ENCODE results near the gene GPHN.

The GPHN gene

GRCh38 chr14:66643344-66643743 is 135.4 kb downstream of the GPHN start:
- no peak overlapping the region for H3K4me3 ChIP-seq (ENCODE audit: low read length in 2 of 2)
- H3K9ac ChIP-seq (ENCODE audit: low read depth in 1 of 2, low read length in 2 of 2), result no peak overlapping the region
- H3K9me3 ChIP-seq (ENCODE audit: control insufficient read depth in 2 of 2, low read length in 2 of 2), result no peaks in the 10 kb centered on the region
- no peaks in the 10 kb centered on the region for H3K36me3 ChIP-seq (ENCODE audit: control insufficient read depth in 2 of 2, insufficient read depth in 2 of 2, low read length in 2 of 2)
- no peaks in the 10 kb centered on the region for H3K4me1 ChIP-seq (ENCODE audit: control insufficient read depth in 2 of 2, insufficient read depth in 2 of 2, low read length in 2 of 2)
- H3K27ac ChIP-seq (ENCODE audit: low read depth in 2 of 2, low read length in 2 of 2), result no peak overlapping the region
- no peaks in the 10 kb centered on the region for H3K27me3 ChIP-seq (ENCODE audit: control insufficient read depth in 2 of 2, insufficient read depth in 2 of 2, low read length in 2 of 2)

GRCh38 chr14:66645716-66646115 is 137.8 kb downstream of the GPHN start:
- no peaks in the 10 kb centered on the region for H3K4me1 ChIP-seq (ENCODE audit: control insufficient read depth in 2 of 2, insufficient read depth in 2 of 2, low read length in 2 of 2)
- no peak overlapping the region for H3K9ac ChIP-seq (ENCODE audit: low read depth in 1 of 2, low read length in 2 of 2)
- no peaks in the 10 kb centered on the region for H3K27me3 ChIP-seq (ENCODE audit: control insufficient read depth in 2 of 2, insufficient read depth in 2 of 2, low read length in 2 of 2)
- no peak overlapping the region for H3K4me3 ChIP-seq (ENCODE audit: low read length in 2 of 2)
- no peak overlapping the region for H3K27ac ChIP-seq (ENCODE audit: low read depth in 2 of 2, low read length in 2 of 2)
- no peaks in the 10 kb centered on the region for H3K36me3 ChIP-seq (ENCODE audit: control insufficient read depth in 2 of 2, insufficient read depth in 2 of 2, low read length in 2 of 2)
- no peaks in the 10 kb centered on the region for H3K9me3 ChIP-seq (ENCODE audit: control insufficient read depth in 2 of 2, low read length in 2 of 2)

GRCh38 chr14:66649498-66649897 is 141.6 kb downstream of the GPHN start:
- no peaks in the 10 kb centered on the region for H3K4me1 ChIP-seq (ENCODE audit: control insufficient read depth in 2 of 2, insufficient read depth in 2 of 2, low read length in 2 of 2)
- H3K9me3 ChIP-seq (ENCODE audit: control insufficient read depth in 2 of 2, low read length in 2 of 2), result no peaks in the 10 kb centered on the region
- H3K4me3 ChIP-seq (ENCODE audit: low read length in 2 of 2), result no peak overlapping the region
- H3K36me3 ChIP-seq (ENCODE audit: control insufficient read depth in 2 of 2, insufficient read depth in 2 of 2, low read length in 2 of 2), result no peaks in the 10 kb centered on the region
- H3K27ac ChIP-seq (ENCODE audit: low read depth in 2 of 2, low read length in 2 of 2), result no peak overlapping the region
- no peak overlapping the region for H3K9ac ChIP-seq (ENCODE audit: low read depth in 1 of 2, low read length in 2 of 2)
- H3K27me3 ChIP-seq (ENCODE audit: control insufficient read depth in 2 of 2, insufficient read depth in 2 of 2, low read length in 2 of 2), result no peaks in the 10 kb centered on the region

GRCh38 chr14:66650491-66650911 is 142.6 kb downstream of the GPHN start:
- no peaks in the 10 kb centered on the region for H3K9me3 ChIP-seq (ENCODE audit: control insufficient read depth in 2 of 2, low read length in 2 of 2)
- H3K27me3 ChIP-seq (ENCODE audit: control insufficient read depth in 2 of 2, insufficient read depth in 2 of 2, low read length in 2 of 2), result no peaks in the 10 kb centered on the region
- H3K36me3 ChIP-seq (ENCODE audit: control insufficient read depth in 2 of 2, insufficient read depth in 2 of 2, low read length in 2 of 2), result no peaks in the 10 kb centered on the region
- H3K4me3 ChIP-seq (ENCODE audit: low read length in 2 of 2), result no peak overlapping the region
- H3K27ac ChIP-seq (ENCODE audit: low read depth in 2 of 2, low read length in 2 of 2), result no peak overlapping the region
- H3K9ac ChIP-seq (ENCODE audit: low read depth in 1 of 2, low read length in 2 of 2), result no peak overlapping the region
- H3K4me1 ChIP-seq (ENCODE audit: control insufficient read depth in 2 of 2, insufficient read depth in 2 of 2, low read length in 2 of 2), result no peaks in the 10 kb centered on the region

- Histone ChIP-seq H3K4me1 (ENCODE audit: control insufficient read depth in 2 of 2, insufficient read depth in 2 of 2, low read length in 2 of 2) (no peaks in the 10 kb centered on the region), H3K36me3 (ENCODE audit: control insufficient read depth in 2 of 2, insufficient read depth in 2 of 2, low read length in 2 of 2) (no peaks in the 10 kb centered on the region), H3K27ac (ENCODE audit: low read depth in 2 of 2, low read length in 2 of 2) (no peak overlapping the region), H3K4me3 (ENCODE audit: low read length in 2 of 2) (no peak overlapping the region), H3K27me3 (ENCODE audit: control insufficient read depth in 2 of 2, insufficient read depth in 2 of 2, low read length in 2 of 2) (no peaks in the 10 kb centered on the region), H3K9ac (ENCODE audit: low read depth in 1 of 2, low read length in 2 of 2) (no peak overlapping the region), H3K9me3 (ENCODE audit: control insufficient read depth in 2 of 2, low read length in 2 of 2) (no peaks in the 10 kb centered on the region)
Measured at GRCh38 chr14:66651536-66652220, 143.7 kb downstream of the GPHN start.

- Histone ChIP-seq H3K4me1 (ENCODE audit: control insufficient read depth in 2 of 2, insufficient read depth in 2 of 2, low read length in 2 of 2) (no peaks in the 10 kb centered on the region), H3K36me3 (ENCODE audit: control insufficient read depth in 2 of 2, insufficient read depth in 2 of 2, low read length in 2 of 2) (no peaks in the 10 kb centered on the region), H3K9me3 (ENCODE audit: control insufficient read depth in 2 of 2, low read length in 2 of 2) (peaks cover 4 to 6% of the 10 kb centered on the region in 2 donors), H3K27me3 (ENCODE audit: control insufficient read depth in 2 of 2, insufficient read depth in 2 of 2, low read length in 2 of 2) (no peaks in the 10 kb centered on the region), H3K27ac (ENCODE audit: low read depth in 2 of 2, low read length in 2 of 2) (no peak overlapping the region), H3K4me3 (ENCODE audit: low read length in 2 of 2) (no peak overlapping the region), H3K9ac (ENCODE audit: low read depth in 1 of 2, low read length in 2 of 2) (no peak overlapping the region)
Measured at GRCh38 chr14:66652525-66653106, 144.7 kb downstream of the GPHN start.

- Histone ChIP-seq H3K9me3 (ENCODE audit: control insufficient read depth in 2 of 2, low read length in 2 of 2) (peaks cover 4 to 6% of the 10 kb centered on the region in 2 donors), H3K4me1 (ENCODE audit: control insufficient read depth in 2 of 2, insufficient read depth in 2 of 2, low read length in 2 of 2) (no peaks in the 10 kb centered on the region), H3K36me3 (ENCODE audit: control insufficient read depth in 2 of 2, insufficient read depth in 2 of 2, low read length in 2 of 2) (no peaks in the 10 kb centered on the region), H3K4me3 (ENCODE audit: low read length in 2 of 2) (no peak overlapping the region), H3K27me3 (ENCODE audit: control insufficient read depth in 2 of 2, insufficient read depth in 2 of 2, low read length in 2 of 2) (no peaks in the 10 kb centered on the region), H3K9ac (ENCODE audit: low read depth in 1 of 2, low read length in 2 of 2) (no peak overlapping the region), H3K27ac (ENCODE audit: low read depth in 2 of 2, low read length in 2 of 2) (no peak overlapping the region)
Measured at GRCh38 chr14:66657780-66658179, 149.8 kb downstream of the GPHN start.

GRCh38 chr14:66662374-66662773 is 154.4 kb downstream of the GPHN start:
- Histone ChIP-seq H3K4me3 (ENCODE audit: low read length in 2 of 2) (no peak overlapping the region), H3K4me1 (ENCODE audit: control insufficient read depth in 2 of 2, insufficient read depth in 2 of 2, low read length in 2 of 2) (no peaks in the 10 kb centered on the region), H3K36me3 (ENCODE audit: control insufficient read depth in 2 of 2, insufficient read depth in 2 of 2, low read length in 2 of 2) (no peaks in the 10 kb centered on the region), H3K27me3 (ENCODE audit: control insufficient read depth in 2 of 2, insufficient read depth in 2 of 2, low read length in 2 of 2) (no peaks in the 10 kb centered on the region), H3K27ac (ENCODE audit: low read depth in 2 of 2, low read length in 2 of 2) (no peak overlapping the region), H3K9ac (ENCODE audit: low read depth in 1 of 2, low read length in 2 of 2) (no peak overlapping the region), H3K9me3 (ENCODE audit: control insufficient read depth in 2 of 2, low read length in 2 of 2) (peaks cover 1 to 3% of the 10 kb centered on the region in 2 donors)

- Histone ChIP-seq H3K27me3 (ENCODE audit: control insufficient read depth in 2 of 2, insufficient read depth in 2 of 2, low read length in 2 of 2) (no peaks in the 10 kb centered on the region), H3K27ac (ENCODE audit: low read depth in 2 of 2, low read length in 2 of 2) (no peak overlapping the region), H3K4me3 (ENCODE audit: low read length in 2 of 2) (no peak overlapping the region), H3K9ac (ENCODE audit: low read depth in 1 of 2, low read length in 2 of 2) (no peak overlapping the region), H3K9me3 (ENCODE audit: control insufficient read depth in 2 of 2, low read length in 2 of 2) (no peaks in the 10 kb centered on the region), H3K4me1 (ENCODE audit: control insufficient read depth in 2 of 2, insufficient read depth in 2 of 2, low read length in 2 of 2) (no peaks in the 10 kb centered on the region), H3K36me3 (ENCODE audit: control insufficient read depth in 2 of 2, insufficient read depth in 2 of 2, low read length in 2 of 2) (no peaks in the 10 kb centered on the region)
Measured at GRCh38 chr14:66677780-66678179, 169.8 kb downstream of the GPHN start.

- H3K27me3 ChIP-seq (ENCODE audit: control insufficient read depth in 2 of 2, insufficient read depth in 2 of 2, low read length in 2 of 2), result no peaks in the 10 kb centered on the region
- H3K27ac ChIP-seq (ENCODE audit: low read depth in 2 of 2, low read length in 2 of 2), result no peak overlapping the region
- H3K4me1 ChIP-seq (ENCODE audit: control insufficient read depth in 2 of 2, insufficient read depth in 2 of 2, low read length in 2 of 2), result no peaks in the 10 kb centered on the region
- H3K36me3 ChIP-seq (ENCODE audit: control insufficient read depth in 2 of 2, insufficient read depth in 2 of 2, low read length in 2 of 2), result no peaks in the 10 kb centered on the region
- no peak overlapping the region for H3K4me3 ChIP-seq (ENCODE audit: low read length in 2 of 2)
- no peak overlapping the region for H3K9ac ChIP-seq (ENCODE audit: low read depth in 1 of 2, low read length in 2 of 2)
- H3K9me3 ChIP-seq (ENCODE audit: control insufficient read depth in 2 of 2, low read length in 2 of 2), result no peaks in the 10 kb centered on the region
Measured at GRCh38 chr14:66680216-66680615, 172.3 kb downstream of the GPHN start.

Data from mucosa of rectum (tissue), 2 donors.